Dermis blood vessel endothelial cell (primary cell): Measurements from ENCODE around the gene CTSH. TPM values are rescaled to one million over a fixed set of nuclear protein-coding genes. Genes with fewer than 3 reads are reported as not detected.
A peak's percentile ranks its signal among the peaks of the same experiment; 100 is the strongest.

ENCODE experiments used
- DNase-seq: peaks from one replicate; pipeline ENCODE4 v3.0.0; 2010
- total RNA-seq: library from RNA; depleted of rRNA; stranded (reverse); fragments of >200 nt; gene quantifications from 2 replicates; pipeline ENCODE4 v1.2.3, GENCODE V29; 2014

Gene CTSH
- total RNA-seq, 1 donor from 2014 or later, result 50.2 TPM

DNA sequence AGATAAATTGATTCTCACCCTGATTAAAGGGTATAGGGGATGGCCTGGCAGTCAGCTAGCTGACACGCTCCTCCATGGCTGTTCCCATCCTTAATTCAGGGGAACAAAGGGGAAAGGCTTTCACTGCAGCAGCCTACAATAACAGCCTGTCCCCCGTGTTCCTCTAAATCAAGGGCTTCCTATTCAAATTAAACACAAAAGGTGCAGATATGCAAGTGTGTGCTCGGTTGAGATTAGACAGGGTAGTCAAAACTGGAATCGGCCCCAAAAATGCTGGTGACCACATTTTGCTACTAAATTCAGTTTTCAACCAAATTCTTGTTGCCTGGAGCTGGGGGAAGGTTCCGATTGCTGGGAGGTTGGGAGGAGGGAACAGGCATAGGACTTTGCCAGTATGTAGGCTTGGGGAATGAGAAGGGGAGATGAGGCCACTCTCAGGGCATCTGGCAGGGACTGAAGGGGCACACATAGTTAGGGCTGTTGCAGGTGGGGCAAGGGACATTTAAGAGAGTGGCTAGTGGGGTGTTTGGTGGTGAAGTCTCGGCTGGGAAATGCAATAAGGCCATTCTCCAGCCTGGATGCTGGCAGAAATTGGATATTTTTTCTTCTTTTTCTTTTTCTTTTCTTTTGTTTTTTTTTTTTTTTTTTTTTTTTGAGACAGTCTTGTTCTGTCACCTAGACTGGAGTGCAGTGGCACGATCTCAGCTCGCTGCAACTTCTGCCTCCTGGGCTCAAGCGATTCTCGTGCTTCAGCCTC lies 32.9 kb upstream of the CTSH start:
- no peak for DNase-seq

DNA sequence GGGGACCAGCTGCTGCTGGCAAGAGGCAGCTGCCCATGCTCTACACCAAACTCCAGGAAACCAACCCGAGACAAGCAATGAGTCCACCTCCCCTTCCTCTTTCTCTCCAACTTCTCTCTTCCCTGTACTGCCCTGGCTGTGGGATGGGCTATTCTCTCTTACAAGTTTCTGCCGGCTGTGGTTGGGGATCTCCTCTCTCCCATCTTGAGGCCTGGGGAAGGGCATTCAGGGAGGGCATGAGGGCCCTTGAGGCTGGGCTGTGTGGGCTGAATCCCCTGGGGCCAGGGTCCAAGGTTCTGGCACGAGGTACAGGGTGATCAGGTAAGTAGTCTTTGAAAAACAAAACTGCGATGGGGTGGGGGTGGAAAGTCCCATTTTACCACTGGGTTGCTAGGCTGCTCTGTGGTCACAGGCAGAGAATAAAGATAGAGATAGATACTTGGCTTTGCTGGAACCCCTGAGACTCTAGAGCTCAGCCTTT lies 32.3 kb upstream of the CTSH start:
- no peak for DNase-seq

DNA sequence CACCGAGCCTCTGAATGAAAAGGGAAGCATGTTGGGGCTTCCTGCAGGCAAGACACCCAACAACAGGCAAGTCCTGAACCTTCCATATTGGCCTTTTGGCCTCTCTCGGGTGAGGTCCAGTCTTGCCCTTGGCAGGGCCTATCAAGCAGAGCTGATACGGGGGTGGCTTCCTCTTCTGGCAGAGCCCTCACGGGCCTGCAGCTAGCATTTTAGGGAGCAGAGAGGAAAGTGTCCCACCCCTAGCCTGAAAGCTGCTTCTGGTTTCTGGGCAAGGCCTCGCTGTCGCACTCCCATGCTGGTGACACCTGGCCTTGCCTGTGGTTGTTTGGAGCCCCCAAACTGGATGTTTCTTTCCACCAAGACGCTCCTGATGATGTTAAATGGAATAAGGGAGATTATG lies 31.8 kb upstream of the CTSH start:
- DNase-seq, result no peak

DNA sequence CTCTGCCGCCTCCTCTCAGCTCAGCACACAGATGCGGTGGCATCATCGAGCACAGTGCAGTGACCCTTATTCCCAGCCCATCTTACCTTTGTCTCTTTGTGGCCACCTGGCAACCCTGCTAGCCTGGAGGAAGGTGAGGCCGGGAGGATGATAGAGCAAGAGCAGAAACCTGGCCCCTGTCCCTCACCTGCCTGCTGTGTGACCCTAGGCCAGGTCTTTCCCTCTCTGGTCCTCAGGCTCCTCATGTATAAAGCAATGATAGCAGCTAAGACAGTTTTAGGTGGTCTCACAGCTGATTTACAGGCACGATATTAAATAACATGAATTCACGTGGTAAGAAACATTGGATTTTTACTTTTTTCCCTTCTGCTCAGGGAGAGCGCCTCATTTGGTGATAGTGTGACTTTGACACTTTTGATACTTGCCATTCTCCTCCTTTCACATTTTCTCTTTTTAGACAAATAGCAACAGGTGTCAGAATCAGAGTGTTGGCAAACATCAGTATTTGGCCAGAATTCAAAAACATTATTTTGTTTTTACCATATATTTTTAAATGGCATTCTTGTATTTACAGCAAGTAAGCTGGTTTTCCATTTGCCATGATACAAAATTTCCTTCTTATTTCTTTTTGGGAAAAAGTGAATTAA lies 29.5 kb upstream of the CTSH start:
- DNase-seq, result no peak

DNA sequence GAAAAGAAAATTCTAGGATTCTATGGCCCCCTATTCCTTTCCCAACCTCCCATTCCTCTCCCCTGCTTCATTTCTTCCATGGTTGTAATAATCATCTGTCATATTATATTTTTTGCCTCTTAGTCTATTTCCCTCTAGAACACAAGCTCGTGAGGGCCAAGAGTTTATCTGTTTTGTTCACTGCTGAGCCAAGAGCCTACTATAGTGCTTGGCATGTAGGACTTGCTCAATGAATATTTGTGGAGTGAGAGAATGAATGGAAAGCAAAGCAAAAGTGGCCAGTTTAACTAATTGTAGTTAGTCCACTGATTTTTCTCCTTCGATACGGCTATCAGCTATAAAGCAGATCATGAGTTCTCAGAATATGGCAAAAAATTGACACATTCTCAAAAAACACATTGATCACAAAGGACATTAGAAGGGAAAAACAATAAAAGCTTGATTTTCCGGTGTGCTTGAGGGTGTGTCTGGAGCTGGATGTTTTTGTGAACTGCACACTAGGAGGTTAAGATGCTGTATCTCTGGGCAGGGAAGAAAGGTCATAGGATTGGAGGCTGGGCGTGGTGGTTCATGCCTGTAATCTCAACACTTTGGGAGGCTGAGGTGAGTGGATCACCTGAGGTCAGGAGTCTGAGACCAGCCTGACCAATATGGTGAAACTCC lies 25.0 kb upstream of the CTSH start:
- DNase-seq, result no peak

DNA sequence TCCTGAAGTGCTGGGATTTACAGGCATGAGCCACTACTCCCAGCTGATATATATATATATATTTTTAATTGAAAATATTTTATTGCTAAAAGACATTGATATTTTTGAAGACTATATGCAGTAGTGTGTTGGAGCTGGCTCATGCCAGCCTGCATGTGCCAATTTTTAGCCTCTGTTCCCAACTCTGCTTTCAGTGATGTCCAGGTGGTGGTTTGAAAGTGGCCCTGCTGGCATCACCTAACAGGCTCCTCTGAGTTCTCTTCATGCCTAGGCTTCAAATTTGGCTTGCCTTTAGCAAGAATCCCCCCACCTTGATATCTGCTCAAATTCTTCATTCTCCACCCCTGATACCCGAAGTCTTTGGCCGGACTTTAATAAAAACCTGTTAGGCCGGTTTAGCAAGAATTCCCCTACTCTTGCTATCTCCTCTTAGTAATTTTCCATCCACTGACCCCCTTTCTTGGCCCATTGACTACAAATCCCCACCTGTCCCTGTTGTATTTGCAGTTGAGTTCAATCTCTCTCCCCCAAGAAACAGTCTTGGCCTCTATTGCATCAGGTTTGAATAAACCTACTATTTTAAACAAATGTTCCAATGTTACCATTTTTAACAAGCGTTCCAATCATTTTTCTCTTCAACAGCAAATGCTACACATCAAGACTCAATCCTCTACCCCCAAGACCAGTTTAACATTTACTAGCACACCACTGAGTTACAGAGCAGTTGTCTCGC lies 23.9 kb upstream of the CTSH start:
- no peak for DNase-seq

DNA sequence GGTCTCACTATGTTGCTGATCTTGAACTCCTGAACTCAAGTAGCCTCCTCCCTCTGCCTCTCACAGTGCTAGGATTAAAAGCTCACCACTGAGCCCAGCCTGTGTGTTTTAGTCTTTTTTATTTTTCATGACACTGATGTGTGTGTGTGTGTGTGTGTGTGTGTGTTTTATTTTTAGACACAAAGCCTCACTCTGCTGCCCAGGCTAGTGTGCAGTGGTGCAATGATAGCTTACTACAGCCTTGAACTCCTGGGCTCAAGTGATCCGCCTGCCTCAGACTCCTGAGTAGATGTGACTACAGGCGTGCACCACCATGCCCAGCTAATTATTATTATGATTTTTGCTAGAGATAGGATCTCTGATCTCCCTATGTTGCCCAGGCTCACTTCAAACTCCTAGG lies 23.3 kb upstream of the CTSH start:
- DNase-seq, result no peak

DNA sequence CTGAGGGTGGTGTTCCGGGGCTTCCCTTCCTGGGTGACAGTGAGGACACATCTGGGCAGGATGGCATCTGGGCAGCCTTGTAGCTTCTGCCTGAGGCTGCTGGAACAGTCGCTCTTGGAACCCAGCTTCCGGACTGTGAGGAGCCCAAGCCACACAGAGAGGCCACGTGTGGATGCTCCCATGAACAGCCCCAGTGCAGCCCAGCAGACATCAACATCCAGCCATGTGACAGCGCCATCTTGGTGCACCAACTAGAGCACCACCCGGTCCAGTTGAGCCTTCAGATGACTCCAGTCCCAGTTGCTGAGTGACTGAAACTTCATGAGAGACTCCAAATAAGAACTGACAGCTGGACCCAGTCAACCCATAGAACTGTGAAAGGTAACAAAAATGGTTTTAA lies 15.5 kb upstream of the CTSH start:
- no peak for DNase-seq

DNA sequence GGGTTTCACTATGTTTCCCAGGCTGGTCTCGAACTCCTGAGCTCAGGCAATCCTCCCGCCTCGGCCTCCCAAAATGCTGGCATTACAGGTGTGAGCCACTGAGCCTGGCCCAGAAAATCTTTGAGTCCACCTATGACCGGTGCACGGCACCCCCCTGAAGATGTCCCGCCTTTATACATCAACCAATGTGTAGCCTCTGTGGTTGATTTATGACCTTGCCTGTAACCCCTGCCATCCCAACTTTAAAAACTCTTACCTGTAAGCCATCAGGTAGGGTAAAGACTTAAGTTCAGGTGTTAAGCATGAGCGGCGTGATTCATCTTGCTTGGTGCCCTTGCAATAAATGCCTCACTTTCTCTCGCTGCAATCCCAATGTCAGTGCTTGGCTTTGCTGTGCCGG lies 14.5 kb upstream of the CTSH start:
- no peak for DNase-seq

DNA sequence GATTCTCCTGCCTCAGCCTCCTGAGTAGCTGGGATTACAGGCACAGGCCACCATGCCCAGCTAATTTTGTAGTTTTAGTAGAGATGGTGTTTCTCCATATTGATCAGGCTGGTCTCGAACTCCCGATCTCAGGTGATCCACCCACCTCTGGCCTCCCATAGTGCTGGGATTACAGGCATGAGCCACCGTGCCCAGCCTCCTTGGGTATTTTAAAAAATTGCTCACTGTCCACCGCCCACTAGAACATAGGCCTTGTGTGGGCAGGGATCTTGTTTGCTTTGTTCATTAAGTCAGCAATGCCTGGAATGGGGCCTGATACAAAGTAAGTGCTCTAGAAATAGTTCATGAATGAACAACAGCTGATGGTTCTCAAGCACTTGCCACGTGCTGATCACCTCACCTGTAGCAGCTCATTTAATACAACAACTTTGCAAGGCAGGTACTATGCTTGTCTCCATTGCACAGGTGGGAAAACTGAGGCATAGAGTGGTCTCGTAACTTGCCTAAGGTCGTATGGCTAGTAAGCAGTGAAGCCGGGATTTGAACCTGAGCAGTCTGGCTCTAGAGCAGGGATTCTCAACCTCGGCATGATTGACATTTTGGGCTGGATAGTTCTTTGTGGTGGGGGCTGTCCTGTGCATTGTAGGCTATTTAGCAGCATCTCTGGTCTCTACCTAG lies 12.7 kb upstream of the CTSH start:
- no peak for DNase-seq

DNA sequence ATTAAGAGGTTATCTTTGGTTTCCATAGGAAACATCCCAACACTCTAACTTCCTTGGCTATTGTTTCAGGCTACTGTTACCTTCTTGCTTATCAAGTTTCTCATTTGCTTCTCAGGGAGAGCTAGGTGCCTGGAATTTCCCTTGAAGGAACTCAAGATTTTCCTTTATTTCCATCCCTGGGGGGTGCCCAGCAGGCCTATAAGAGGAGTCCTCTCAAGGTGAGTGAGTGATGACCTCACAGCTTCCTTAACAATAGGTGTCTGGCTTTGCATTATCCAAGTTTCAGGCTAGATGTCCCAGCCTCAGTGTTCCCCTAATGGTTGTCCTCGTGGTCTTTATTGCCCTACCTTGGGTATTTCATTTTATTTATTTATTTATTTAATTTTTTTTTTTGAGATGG lies 12.1 kb upstream of the CTSH start:
- no peak for DNase-seq

DNA sequence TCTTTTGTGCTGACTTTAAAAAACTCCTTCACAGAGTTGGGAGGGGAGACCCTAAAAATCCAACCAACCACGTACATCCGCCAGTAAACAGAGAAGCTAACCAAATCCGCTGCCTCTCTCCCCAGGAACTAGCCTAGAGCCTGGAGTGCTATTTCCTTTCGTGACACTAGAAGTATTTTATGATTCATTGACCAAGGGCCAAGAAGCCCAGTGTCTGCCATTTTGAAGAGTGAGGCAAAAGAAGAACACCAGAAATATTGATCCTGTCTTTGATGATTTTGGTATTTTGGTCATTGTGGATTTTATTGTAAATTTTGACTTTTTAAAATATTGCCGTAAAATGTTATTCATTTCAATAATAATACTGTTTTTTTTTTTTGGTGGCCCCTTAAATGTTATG lies 10.5 kb upstream of the CTSH start:
- no peak for DNase-seq

DNA sequence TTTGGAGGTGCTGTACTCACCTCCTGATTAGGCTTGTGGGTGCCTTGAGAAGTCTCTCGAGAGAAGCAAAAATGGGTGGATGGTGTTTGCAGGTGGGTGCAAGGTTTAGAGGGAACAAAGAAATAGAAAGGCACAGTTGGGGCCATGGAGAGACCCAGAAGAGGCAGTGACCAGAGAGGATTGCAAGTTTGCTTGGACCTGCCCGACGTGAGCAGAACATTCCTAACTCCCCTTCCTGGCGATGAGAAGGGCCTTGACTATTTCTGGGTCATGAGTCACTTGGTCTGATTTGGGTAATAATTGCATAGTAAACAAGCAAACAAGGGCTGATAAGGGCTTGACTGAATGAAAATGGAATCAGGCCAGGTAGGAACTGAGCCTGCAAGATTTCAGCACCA lies 7.0 kb upstream of the CTSH start:
- peak; percentile 34 for DNase-seq

DNA sequence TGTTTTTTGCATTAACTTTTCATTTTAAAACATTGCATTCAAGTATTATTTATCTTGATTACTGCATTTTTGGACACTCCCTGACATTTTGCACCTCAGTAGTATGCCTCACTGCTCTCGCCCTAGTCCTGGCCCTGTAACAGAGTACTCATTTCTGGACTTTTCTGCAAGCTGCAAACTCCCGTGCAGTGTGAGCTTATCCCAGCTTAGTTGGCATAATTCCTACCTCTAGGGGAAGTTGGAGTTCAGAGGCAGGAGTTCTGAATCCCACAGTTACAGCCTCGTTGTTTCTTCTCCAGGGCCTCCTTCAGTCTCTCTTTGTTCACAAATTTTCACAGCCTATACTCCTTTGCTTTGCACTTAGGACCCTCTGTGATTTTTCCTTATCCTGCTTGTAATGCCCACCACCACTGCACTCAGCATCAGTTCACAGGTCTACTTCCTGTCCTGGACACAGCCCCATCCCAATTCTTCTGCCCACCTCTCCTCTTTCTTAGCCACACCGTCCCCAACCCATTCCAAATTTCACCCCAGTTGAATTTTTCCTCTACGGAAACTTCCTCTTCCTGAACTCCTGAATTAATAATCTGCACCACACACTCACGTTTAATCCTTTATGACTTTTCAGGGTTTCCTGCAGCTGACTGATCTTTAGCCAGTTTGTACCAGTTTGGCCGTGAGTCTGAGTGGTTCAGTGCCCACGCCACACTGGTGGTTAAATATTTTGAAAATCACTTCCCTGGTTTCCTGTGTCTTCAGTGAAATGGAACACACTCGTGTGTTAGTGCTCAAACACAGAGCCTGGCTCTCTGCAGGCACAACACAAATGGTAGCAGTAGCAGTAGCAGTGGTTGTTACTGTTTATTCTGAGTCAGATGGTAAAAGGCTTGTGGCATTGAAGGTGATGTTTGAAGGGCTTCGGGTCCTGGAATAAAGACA lies 6.3 kb upstream of the CTSH start:
- DNase-seq, result peak; percentile 33

DNA sequence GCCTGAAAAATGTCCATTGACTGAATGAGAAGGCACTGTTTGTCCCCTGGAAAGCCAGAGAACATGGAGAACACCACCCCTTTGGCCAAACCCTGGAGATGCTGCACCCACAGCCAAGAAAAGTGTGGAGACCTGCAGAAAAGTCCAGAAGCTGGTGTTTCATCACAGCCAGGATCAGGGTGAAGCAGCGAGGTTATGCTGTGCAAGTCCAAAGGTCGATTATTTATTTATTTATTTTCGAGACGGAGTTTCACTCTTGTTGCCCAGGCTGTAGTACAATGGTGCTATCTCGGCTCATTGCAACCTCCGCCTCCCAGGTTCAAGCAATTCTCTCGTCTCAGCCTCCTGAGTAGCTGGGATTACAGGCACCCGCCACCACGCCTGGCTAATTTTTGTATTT lies 5.5 kb upstream of the CTSH start:
- no peak for DNase-seq

DNA sequence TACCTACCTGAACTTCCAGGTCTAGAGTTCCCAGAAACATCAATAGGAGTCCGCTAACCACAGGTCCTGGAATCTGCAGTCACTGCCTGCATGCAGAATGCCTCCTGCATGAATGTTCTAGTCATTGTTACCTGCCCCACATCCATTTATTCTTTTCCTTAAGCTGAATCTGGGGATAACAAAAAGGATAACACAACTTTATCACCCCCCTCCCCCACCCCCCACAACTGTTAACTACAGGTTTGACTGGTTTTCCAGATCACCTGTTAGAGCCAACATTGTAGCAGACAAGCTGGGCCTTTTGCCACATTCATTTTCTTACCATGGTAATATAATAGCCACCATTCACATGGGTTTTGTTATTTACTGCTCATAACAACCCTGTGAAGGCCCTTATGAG lies 4.6 kb upstream of the CTSH start:
- DNase-seq, result no peak

DNA sequence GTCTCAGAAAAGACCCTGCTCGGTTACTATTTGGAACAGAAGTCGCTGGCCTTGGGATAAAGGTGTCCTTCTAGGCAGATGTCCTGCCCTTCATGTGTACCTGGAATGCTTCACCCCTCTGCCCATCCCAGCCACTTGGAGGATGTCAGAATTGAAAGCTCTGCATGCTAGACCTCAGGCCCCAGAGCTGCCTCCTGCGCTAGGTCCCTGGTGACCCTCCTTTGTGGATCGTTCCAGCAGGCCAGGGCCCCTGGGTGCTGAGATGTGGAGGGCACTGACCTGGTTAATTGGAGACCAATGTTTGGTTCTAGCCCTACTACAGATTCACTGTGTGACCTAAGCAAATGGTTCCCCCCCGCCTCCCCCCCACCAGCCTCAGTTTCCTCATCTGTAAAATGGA lies 2.7 kb upstream of the CTSH start:
- DNase-seq, result no peak

DNA sequence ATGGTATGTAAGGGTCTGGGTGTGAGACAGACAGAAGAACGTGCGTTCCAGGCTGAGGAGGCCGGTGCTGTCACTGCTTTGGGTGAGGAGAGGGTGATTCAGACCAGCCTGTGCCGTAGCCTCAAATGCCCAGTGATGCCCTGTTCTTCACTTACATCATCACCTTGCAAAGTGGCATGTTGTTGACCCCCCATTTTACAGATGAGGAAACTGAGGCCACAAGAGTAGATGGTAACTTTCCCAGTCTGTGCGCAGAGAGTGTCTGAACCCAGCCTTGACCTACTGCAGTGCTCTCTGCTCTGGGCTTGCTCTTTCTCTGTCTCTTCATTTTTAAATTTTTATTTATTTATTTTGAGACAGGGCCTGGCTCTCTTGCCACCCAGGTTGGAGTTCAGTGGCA lies 1.6 kb upstream of the CTSH start:
- no peak for DNase-seq

DNA sequence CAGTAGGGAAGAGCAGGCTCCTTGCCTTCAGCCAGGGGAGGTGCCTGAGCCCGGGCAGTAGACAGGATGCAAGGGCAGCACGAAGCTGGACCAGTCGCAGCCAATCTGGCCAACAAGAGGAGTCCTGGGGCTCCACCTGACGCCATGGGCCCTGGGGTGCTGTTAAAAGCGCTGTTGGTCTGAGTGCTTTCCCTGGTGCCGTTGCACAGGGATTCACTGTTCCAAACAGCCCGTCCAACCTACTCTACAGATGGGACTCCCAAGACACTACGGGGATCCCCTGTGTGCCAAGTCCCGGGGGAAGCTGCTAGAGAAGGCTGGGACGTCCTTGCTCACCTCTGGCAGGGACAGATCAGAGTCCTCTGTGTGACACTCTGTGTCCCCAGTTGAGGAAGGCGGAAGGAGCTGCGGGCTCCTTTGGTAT lies 632 bp downstream of the CTSH start:
- DNase-seq, result no peak

DNA sequence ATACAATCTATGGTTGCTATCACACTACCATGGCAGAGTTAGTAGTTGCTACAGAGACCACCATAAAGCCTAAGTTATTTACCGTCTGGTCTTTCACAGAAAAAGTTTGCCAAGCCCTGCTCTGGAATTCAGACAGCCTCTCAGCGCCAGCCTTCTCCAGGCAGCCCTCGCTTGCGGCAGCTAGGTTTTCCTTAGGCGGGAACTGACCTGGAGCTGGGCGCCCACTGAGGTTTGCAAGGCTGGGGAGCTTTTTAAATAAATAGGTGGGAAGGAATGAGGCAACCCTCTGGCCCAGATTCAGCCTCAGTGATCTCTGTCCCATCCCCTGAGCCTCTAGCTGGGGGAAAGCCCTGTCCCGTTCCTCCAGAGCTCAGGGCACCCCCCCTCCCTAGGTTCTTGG lies 1.2 kb downstream of the CTSH start:
- no peak for DNase-seq

DNA sequence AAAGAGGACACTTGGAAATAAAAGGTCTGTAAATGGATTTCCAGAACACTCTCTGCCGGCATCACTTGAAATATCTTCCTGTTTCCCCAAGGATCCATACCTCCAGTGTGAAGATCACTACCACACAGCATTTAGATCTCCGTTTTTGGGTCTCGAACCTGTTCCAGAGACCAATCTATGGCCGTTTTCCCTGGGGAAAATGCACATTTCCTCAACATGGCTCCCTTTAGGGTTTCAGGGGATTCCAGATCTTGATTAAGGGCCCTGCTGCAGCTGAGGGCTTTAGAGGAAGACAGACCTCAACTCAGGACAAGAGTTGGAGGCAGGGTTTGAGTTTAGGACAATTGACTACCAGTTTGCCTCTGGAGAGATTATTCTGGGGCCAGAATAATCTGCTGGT lies 2.1 kb downstream of the CTSH start:
- DNase-seq, result no peak
